ENCODE measurements around the gene ADAMTS18.

DNA sequence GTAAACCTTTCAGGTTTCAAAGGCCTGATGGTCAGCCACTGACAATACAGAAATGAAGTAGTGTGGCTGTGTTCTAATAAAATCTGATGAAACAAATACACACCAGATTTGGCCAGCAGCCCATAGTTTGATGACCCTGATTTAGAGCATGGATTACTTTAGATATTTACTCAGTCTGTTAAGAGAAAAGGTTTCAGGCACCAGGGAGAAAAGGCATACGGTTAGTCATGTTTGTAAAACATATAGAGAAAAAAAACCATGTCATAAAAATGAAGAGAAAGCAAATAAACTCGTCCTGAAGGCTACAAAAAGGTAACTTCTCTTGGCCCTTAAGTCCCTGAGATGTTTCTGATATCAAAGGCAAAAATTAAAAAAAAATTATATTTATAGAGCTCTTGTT, 112.1 kb downstream of the ADAMTS18 start:
- no peak for TF ChIP-seq E2F6 (IDR thresholded peaks at IDR 0.05; ENCODE audit: borderline replicate concordance, low read depth)
- TF ChIP-seq, protein P1, sequence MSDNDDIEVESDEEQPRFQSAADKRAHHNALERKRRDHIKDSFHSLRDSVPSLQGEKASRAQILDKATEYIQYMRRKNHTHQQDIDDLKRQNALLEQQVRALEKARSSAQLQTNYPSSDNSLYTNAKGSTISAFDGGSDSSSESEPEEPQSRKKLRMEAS (IDR thresholded peaks at IDR 0.05): no peak
- no peak for TF ChIP-seq POLR2A (IDR thresholded peaks at IDR 0.05; ENCODE audit: low read length)
- TF ChIP-seq NR3C1 (IDR thresholded peaks at IDR 0.05): no peak
- TF ChIP-seq, protein P2, sequence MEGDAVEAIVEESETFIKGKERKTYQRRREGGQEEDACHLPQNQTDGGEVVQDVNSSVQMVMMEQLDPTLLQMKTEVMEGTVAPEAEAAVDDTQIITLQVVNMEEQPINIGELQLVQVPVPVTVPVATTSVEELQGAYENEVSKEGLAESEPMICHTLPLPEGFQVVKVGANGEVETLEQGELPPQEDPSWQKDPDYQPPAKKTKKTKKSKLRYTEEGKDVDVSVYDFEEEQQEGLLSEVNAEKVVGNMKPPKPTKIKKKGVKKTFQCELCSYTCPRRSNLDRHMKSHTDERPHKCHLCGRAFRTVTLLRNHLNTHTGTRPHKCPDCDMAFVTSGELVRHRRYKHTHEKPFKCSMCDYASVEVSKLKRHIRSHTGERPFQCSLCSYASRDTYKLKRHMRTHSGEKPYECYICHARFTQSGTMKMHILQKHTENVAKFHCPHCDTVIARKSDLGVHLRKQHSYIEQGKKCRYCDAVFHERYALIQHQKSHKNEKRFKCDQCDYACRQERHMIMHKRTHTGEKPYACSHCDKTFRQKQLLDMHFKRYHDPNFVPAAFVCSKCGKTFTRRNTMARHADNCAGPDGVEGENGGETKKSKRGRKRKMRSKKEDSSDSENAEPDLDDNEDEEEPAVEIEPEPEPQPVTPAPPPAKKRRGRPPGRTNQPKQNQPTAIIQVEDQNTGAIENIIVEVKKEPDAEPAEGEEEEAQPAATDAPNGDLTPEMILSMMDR (IDR thresholded peaks at IDR 0.05): no peak
- no peak for TF ChIP-seq SREBF2 (IDR thresholded peaks at IDR 0.05)
- no peak for TF ChIP-seq ZNF302 (CRISPR knock-in tag; IDR thresholded peaks at IDR 0.05)
- no peak for TF ChIP-seq RAD21 (conservative IDR thresholded peaks at IDR 0.05 in 1 of 2, IDR thresholded peaks at IDR 0.05 in 1 of 2)
- TF ChIP-seq ZFP36 (IDR thresholded peaks at IDR 0.05; ENCODE audit: borderline replicate concordance, partially characterized antibody): no peak
- no peak for TF ChIP-seq NFE2L2 (conservative IDR thresholded peaks at IDR 0.05; ENCODE audit: low read length)
- no peak for TF ChIP-seq EHMT2 (IDR thresholded peaks at IDR 0.05; ENCODE audit: low read depth)
- no peak for TF ChIP-seq MYC (IDR thresholded peaks at IDR 0.05; ENCODE audit: borderline replicate concordance, low read length)
- no peak for TF ChIP-seq RFX5 (IDR thresholded peaks at IDR 0.05)
- TF ChIP-seq, protein P3, sequence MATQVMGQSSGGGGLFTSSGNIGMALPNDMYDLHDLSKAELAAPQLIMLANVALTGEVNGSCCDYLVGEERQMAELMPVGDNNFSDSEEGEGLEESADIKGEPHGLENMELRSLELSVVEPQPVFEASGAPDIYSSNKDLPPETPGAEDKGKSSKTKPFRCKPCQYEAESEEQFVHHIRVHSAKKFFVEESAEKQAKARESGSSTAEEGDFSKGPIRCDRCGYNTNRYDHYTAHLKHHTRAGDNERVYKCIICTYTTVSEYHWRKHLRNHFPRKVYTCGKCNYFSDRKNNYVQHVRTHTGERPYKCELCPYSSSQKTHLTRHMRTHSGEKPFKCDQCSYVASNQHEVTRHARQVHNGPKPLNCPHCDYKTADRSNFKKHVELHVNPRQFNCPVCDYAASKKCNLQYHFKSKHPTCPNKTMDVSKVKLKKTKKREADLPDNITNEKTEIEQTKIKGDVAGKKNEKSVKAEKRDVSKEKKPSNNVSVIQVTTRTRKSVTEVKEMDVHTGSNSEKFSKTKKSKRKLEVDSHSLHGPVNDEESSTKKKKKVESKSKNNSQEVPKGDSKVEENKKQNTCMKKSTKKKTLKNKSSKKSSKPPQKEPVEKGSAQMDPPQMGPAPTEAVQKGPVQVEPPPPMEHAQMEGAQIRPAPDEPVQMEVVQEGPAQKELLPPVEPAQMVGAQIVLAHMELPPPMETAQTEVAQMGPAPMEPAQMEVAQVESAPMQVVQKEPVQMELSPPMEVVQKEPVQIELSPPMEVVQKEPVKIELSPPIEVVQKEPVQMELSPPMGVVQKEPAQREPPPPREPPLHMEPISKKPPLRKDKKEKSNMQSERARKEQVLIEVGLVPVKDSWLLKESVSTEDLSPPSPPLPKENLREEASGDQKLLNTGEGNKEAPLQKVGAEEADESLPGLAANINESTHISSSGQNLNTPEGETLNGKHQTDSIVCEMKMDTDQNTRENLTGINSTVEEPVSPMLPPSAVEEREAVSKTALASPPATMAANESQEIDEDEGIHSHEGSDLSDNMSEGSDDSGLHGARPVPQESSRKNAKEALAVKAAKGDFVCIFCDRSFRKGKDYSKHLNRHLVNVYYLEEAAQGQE (IDR thresholded peaks at IDR 0.05): no peak
